ENCODE measurements around the gene SHISA9.

- no peak for TF ChIP-seq CTCF (IDR thresholded peaks at IDR 0.05)
- TF ChIP-seq POLR2A (IDR thresholded peaks at IDR 0.05), result no peak
- TF ChIP-seq POLR2AphosphoS5 (IDR thresholded peaks at IDR 0.05), result no peak
- no peak for TF ChIP-seq EP300 (IDR thresholded peaks at IDR 0.05)
Measured at GRCh38 chr16:13106464-13106863, 205.1 kb downstream of the SHISA9 start.
